Right lobe of liver (tissue), 6 donors: ENCODE measurements around the gene SH3TC1. TPM values are rescaled to one million over a fixed set of nuclear protein-coding genes. Genes with fewer than 3 reads are reported as not detected.

Experiments used
- ATAC-seq, 4 donors: fragments of 200-7000 bp; cut with Tn5 transposase; one replicate each; pipeline ENCODE4 v1.9.1; 2020; ENCODE audit warnings: mild to moderate bottlenecking in 4 of 4, moderate library complexity in 4 of 4
- DNase-seq, 3 donors: peaks; one replicate each; pipeline ENCODE4 v3.0.0-alpha.2; 2020
- H3K27ac ChIP-seq, 3 donors: fragments of 200-600 bp; one replicate each; pipeline ENCODE4 v1.8.0; 2022
- H3K27me3 ChIP-seq, 2 donors: fragments of 200-600 bp; one replicate each; pipeline ENCODE4 v1.8.0; 2022
- H3K36me3 ChIP-seq, 4 donors: fragments of 200-600 bp; sonication (generic) in 1 of 4; one replicate each; pipeline versions ENCODE4 v1.5.1 to v1.8.0; 2017 to 2022; ENCODE audit warnings: control low read depth in 1 of 4
- H3K4me1 ChIP-seq, 4 donors: fragments of 200-600 bp; sonication (generic) in 1 of 4; one replicate each; pipeline versions ENCODE4 v1.5.1 to v1.8.0; 2017 to 2022; ENCODE audit warnings: control low read depth in 1 of 4
- H3K4me3 ChIP-seq, 3 donors: fragments of 200-600 bp; one replicate each; pipeline ENCODE4 v1.8.0; 2022
- H3K9me3 ChIP-seq, 4 donors: fragments of 200-600 bp; sonication (generic) in 1 of 4; one replicate each; pipeline versions ENCODE4 v1.5.1 to v1.8.0; 2017 to 2022; ENCODE audit warnings: control low read depth in 1 of 4
- POLR2A ChIP-seq: fragments of 450-650 bp; IDR thresholded peaks from one replicate; pipeline ENCODE4 v1.6.1; 2017; ENCODE audit warnings: antibody characterized with exemption, mild to moderate bottlenecking
- WGBS: methylation state at CpG from one replicate; pipeline ENCODE4 v1.1.6; 2018; ENCODE audit warnings: low coverage, low lambda C conversion rate; ENCODE audit not compliant: insufficient coverage; ENCODE audit errors: missing lambda C conversion rate; 5-methylcytosine and 5-hydroxymethylcytosine counted together
- intact Hi-C, 2 donors: fragments of 100-400 bp; cut with DNase I; formaldehyde crosslinking; loops; one replicate each; pipeline versions ENCODE4 v1.11.2 to v1.14.1; 2022
- total RNA-seq, 6 experiments: library from RNA; depleted of rRNA in 2 of 6; stranded (reverse); fragments of >200 nt in 2 of 6; fragmentation: NEBNext Ultra II Directional in 3 of 6; extraction: Animal tissue kit (Norgen Biotek cat#: 25700) in 3 of 6; gene quantifications; one replicate each; pipeline versions ENCODE4 v1.1.0 to v1.2.4, GENCODE V29; 2016 to 2023
- TF ChIP-seq, protein P1 (sequence below), 4 donors: fragments of 200-600 bp in 3 of 4; fragments of 450-650 bp in 1 of 4; IDR thresholded peaks; one replicate each; pipeline versions ENCODE4 v1.5.1 to v1.8.0; 2016 to 2022; ENCODE audit warnings: antibody characterized with exemption in 4 of 4, mild to moderate bottlenecking in 2 of 4
- donor health status: DM: no; HTN: yes; CAD: no.
- donor health status: DM: no; HTN: no; CAD: no.
- donor health status: DM: no; HTN: no; CAD: no.
- donor health status: DM: no; HTN: yes; CAD: no.
- donor health status: DM: no; HTN: yes; CAD: no.

The SH3TC1 gene
- total RNA-seq, 6 experiments from 2014 or later: 13.2 to 48.0 (median 24.9) TPM

GRCh38 chr4:8225706-8226443 lies 26.8 kb downstream of the SH3TC1 start:
- WGBS: 62% methylated on average over 5 of the region's 10 CpGs
- intact Hi-C loops: no loop called here
- Histone ChIP-seq H3K9me3 (no peaks in the 10 kb centered on the region), H3K4me1 (peaks cover 0 to 17% (median 9%) of the 10 kb centered on the region in 4 donors), H3K27me3 (no peaks in the 10 kb centered on the region), H3K27ac (no peak overlapping the region), H3K4me3 (no peak overlapping the region), H3K36me3 (peaks cover 0 to 22% (median 9%) of the 10 kb centered on the region in 4 donors)
- TF ChIP-seq, protein P1, sequence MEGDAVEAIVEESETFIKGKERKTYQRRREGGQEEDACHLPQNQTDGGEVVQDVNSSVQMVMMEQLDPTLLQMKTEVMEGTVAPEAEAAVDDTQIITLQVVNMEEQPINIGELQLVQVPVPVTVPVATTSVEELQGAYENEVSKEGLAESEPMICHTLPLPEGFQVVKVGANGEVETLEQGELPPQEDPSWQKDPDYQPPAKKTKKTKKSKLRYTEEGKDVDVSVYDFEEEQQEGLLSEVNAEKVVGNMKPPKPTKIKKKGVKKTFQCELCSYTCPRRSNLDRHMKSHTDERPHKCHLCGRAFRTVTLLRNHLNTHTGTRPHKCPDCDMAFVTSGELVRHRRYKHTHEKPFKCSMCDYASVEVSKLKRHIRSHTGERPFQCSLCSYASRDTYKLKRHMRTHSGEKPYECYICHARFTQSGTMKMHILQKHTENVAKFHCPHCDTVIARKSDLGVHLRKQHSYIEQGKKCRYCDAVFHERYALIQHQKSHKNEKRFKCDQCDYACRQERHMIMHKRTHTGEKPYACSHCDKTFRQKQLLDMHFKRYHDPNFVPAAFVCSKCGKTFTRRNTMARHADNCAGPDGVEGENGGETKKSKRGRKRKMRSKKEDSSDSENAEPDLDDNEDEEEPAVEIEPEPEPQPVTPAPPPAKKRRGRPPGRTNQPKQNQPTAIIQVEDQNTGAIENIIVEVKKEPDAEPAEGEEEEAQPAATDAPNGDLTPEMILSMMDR (IDR thresholded peaks at IDR 0.05): no peak
- no peak for TF ChIP-seq POLR2A
- DNase-seq: no peak
- ATAC-seq: no peak

DNA sequence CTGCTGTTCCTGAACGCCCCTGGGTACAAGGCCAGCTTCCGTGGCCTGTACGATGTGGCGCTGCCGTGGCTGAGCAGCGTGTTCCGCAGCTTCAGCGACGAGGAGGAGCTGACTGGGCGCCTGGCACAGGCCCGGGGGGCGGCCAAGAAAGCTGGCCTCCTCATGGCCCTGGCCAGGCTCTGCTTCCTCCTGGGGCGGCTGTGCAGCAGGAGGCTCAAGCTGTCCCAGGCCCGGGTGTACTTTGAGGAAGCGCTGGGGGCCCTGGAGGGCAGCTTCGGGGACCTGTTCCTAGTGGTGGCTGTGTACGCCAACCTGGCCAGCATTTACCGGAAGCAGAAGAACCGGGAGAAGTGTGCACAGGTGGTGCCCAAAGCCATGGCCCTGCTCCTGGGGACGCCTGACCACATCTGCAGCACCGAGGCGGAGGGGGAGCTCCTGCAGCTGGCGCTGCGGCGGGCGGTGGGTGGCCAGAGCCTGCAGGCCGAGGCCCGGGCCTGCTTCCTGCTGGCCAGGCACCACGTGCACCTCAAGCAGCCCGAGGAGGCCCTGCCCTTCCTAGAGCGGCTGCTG lies 28.2 kb downstream of the SH3TC1 start:
- TF ChIP-seq, protein P1 (IDR thresholded peaks at IDR 0.05): no peak
- TF ChIP-seq POLR2A: no peak
- no peak for DNase-seq
- intact Hi-C loops: no loop called here
- no CpG with 5 or more reads among the region's 31 CpGs for WGBS
- H3K9me3 ChIP-seq: no peaks in the 10 kb centered on the region
- no peak overlapping the region for H3K27ac ChIP-seq
- H3K4me3 ChIP-seq: no peak overlapping the region
- peaks cover 0 to 17% (median 9%) of the 10 kb centered on the region in 4 donors for H3K4me1 ChIP-seq
- peaks cover 0 to 22% (median 9%) of the 10 kb centered on the region in 4 donors for H3K36me3 ChIP-seq
- H3K27me3 ChIP-seq: no peaks in the 10 kb centered on the region
- peak in 2 of 4 donors; percentile 3 to 11 for ATAC-seq

GRCh38 chr4:8227771-8228318 lies 28.8 kb downstream of the SH3TC1 start:
- Histone ChIP-seq H3K4me1 (peaks cover 0 to 17% (median 9%) of the 10 kb centered on the region in 4 donors), H3K4me3 (no peak overlapping the region), H3K27me3 (no peaks in the 10 kb centered on the region), H3K27ac (peak overlapping the region in 2 of 3 donors; percentile 29 to 59), H3K36me3 (peaks cover 0 to 20% (median 9%) of the 10 kb centered on the region in 4 donors), H3K9me3 (no peaks in the 10 kb centered on the region)
- intact Hi-C loops: no loop called here
- DNase-seq (no peak), ATAC-seq (no peak)
- TF ChIP-seq POLR2A: no peak
- TF ChIP-seq, protein P1 (IDR thresholded peaks at IDR 0.05): no peak
- 93% methylated on average over 3 of the region's 27 CpGs for WGBS

DNA sequence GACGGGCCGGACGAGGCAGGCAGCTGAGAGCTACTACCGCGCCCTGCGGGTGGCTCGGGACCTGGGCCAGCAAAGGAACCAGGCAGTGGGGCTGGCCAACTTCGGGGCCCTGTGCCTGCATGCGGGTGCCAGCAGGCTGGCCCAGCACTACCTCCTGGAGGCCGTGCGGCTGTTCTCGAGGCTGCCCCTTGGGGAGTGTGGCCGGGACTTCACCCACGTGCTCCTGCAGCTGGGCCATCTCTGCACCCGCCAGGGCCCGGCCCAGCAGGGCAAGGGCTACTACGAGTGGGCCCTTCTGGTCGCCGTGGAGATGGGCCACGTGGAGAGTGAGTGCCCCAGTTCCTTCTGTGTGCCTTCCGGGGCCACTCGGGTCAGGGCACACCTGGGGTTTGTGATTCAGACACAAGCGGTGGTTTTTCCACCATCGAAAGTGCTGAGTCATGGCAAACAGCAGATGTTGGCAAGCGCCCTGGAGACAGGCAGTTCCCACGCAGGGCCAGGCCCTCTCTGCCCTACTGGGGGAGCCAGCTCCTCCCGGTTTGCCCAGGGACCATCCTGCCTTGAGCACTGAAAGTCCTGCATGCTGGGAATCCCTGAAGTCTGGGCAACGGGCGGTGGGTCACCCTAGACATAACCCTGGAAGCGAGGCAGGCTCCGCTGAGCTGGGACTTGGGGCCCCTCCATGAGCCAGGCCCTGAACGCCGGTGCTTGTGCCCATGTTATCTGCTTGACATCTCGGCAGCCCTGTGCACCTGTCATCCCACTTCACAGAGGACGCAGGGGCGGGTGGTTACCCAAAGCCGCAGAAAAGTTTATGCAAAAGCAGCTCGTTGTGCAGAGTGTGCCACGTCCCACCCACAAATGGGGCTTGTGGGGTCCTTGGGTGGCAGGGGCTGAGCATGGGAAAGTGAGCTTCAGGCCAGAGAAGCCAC lies 29.5 kb downstream of the SH3TC1 start:
- peaks cover 0 to 20% (median 8%) of the 10 kb centered on the region in 4 donors for H3K36me3 ChIP-seq
- peak overlapping the region in 2 of 3 donors; percentile 37 to 59 for H3K27ac ChIP-seq
- WGBS: 61% methylated on average over 7 of the region's 39 CpGs
- intact Hi-C loops: no loop called here
- H3K4me3 ChIP-seq: no peak overlapping the region
- H3K27me3 ChIP-seq: no peaks in the 10 kb centered on the region
- H3K4me1 ChIP-seq: peaks cover 0 to 17% (median 9%) of the 10 kb centered on the region in 4 donors
- no peaks in the 10 kb centered on the region for H3K9me3 ChIP-seq
- TF ChIP-seq POLR2A: peak; percentile 10
- TF ChIP-seq, protein P1 (IDR thresholded peaks at IDR 0.05): peak in 2 of 4 donors; percentile 4 to 11
- peak; percentile 88 to 96 (median 96) for DNase-seq
- peak; percentile 87 to 93 (median 88) for ATAC-seq
